ENCODE data around the gene ITGB1. TPM values are rescaled to one million over a fixed set of nuclear protein-coding genes. Genes with fewer than 3 reads are reported as not detected.
"Not testable (repeated sequence)": the region's sequence is repeated elsewhere in the genome, so short reads cannot be mapped to it uniquely, and the experiment has no call there.

Gene ITGB1
- total RNA-seq, 4 donors from 2014 or later = 167 to 261 (median 218) TPM

DNA sequence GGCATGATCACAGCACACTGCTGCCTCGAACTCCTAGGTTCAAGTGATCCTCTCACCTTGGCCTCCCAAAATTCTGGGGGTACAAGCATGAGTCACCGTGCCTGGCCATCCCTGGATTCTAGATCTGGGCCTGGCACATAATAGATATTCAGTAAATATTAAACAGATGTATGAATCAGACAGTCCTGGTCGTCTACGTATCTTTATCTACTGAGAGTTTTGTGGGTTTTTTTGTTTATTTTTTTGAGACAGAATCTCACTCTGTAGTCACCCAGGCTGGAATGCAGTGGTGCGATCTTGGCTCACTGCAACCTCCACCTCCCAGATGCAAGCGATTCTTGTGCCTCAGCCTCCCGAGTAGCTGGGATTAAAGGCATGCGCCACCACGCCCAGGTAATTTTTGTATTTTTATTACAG, 24.3 kb upstream of the ITGB1 start:
- TF ChIP-seq POLR2A (IDR thresholded peaks at IDR 0.05) (no peak), EP300 (IDR thresholded peaks at IDR 0.05) (no peak), POLR2AphosphoS5 (IDR thresholded peaks at IDR 0.05) (no peak)
- TF ChIP-seq, protein P1, sequence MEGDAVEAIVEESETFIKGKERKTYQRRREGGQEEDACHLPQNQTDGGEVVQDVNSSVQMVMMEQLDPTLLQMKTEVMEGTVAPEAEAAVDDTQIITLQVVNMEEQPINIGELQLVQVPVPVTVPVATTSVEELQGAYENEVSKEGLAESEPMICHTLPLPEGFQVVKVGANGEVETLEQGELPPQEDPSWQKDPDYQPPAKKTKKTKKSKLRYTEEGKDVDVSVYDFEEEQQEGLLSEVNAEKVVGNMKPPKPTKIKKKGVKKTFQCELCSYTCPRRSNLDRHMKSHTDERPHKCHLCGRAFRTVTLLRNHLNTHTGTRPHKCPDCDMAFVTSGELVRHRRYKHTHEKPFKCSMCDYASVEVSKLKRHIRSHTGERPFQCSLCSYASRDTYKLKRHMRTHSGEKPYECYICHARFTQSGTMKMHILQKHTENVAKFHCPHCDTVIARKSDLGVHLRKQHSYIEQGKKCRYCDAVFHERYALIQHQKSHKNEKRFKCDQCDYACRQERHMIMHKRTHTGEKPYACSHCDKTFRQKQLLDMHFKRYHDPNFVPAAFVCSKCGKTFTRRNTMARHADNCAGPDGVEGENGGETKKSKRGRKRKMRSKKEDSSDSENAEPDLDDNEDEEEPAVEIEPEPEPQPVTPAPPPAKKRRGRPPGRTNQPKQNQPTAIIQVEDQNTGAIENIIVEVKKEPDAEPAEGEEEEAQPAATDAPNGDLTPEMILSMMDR (IDR thresholded peaks at IDR 0.05) = no peak
- peak overlapping the region; percentile 87 for H3K27ac ChIP-seq
- no peaks in the 10 kb centered on the region for H3K27me3 ChIP-seq
- 65% methylated on average over 9 of the region's 9 CpGs for WGBS
- no peaks in the 10 kb centered on the region for H3K36me3 ChIP-seq
- H3K4me1 ChIP-seq = peaks cover 20% of the 10 kb centered on the region
- DNase-seq (ENCODE audit: low spot score in 2 of 2) = no peak
- no peaks in the 10 kb centered on the region for H3K9me3 ChIP-seq
- no peak overlapping the region for H3K4me3 ChIP-seq

DNA sequence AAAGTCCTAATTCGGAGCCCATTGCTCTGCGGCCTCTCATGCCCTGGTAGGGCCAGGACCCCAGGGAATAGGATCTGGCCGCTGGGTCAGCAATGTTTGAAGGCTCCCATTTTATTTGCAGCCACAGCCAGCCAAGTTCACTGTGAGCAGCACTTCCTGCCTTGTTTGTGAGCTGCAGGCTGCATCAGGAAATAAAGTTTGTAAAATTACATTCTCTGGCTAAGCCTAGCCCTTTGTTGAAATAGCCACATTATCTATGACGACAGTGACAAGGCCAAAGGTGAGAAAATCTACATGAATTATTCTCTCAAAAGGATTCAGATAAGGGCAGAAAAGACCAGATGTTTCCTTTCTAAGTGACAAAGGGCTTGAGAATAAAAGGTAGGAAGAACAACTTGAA, 23.7 kb upstream of the ITGB1 start:
- no peak for DNase-seq (ENCODE audit: low spot score in 2 of 2)
- H3K4me3 ChIP-seq = peak overlapping the region; percentile 43
- H3K27ac ChIP-seq = peak overlapping the region; percentile 87
- no peaks in the 10 kb centered on the region for H3K9me3 ChIP-seq
- H3K36me3 ChIP-seq = no peaks in the 10 kb centered on the region
- TF ChIP-seq EP300 (IDR thresholded peaks at IDR 0.05) (no peak), POLR2AphosphoS5 (IDR thresholded peaks at IDR 0.05) (no peak)
- 48% methylated on average over 4 of the region's 4 CpGs for WGBS
- peaks cover 20% of the 10 kb centered on the region for H3K4me1 ChIP-seq
- no peaks in the 10 kb centered on the region for H3K27me3 ChIP-seq

DNA sequence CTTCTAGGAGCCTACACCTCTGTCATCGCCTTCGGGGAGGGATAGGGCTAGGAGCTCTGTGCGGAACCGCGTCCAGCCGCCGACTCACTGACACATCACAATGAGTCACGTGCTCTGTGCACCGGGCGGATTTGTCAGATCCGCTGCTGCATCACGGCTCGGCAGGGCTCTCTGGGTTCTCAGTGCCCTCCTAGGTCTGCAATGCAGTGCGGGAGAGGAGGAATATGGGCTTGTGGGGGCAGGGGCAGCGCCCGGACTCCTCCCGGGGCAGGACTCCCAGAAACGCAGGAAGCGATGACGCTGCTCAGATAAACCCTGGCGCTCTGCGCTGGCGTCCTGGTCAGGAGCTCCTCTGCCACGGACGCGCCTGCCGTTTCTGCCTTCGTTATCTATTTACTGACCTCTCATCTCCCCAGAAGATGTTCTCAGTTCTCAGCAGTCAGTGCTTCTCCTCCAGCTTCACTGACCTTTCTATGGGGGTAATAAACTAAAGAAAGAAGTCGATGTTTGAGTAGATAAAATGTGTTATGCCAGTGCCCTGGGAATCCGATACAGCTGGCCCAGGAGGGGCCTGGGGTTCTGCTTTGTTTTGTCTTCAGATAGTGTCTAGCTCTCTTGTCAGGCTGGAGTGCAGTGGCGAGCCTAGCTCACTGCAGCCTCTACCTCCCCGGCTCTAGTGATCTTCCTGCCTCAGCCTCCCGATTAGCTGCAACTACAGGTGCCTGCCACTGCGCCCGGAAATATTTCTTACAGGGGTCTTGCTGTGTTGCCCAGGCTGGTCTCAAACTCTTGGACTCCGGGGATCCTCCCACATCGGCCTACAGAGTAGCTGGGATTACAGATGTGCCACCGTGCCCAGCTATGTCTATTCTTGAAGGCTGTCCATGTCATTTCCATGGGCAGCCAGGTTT, 22.8 kb upstream of the ITGB1 start:
- TF ChIP-seq, protein P1 (IDR thresholded peaks at IDR 0.05) = no peak
- TF ChIP-seq EP300 (IDR thresholded peaks at IDR 0.05) (no peak), POLR2A (IDR thresholded peaks at IDR 0.05) (peak in 1 of 2 donors; percentile 70), POLR2AphosphoS5 (IDR thresholded peaks at IDR 0.05) (peak in 2 of 3 donors; percentile 47 to 59)
- peak overlapping the region; percentile 87 for H3K27ac ChIP-seq
- peak; percentile 94 to 97 for DNase-seq (ENCODE audit: low spot score in 2 of 2)
- H3K4me1 ChIP-seq = peaks cover 20% of the 10 kb centered on the region
- H3K36me3 ChIP-seq = no peaks in the 10 kb centered on the region
- 26% methylated on average over 20 of the region's 38 CpGs for WGBS
- no peaks in the 10 kb centered on the region for H3K27me3 ChIP-seq
- H3K9me3 ChIP-seq = no peaks in the 10 kb centered on the region
- peak overlapping the region; percentile 43 for H3K4me3 ChIP-seq

DNA sequence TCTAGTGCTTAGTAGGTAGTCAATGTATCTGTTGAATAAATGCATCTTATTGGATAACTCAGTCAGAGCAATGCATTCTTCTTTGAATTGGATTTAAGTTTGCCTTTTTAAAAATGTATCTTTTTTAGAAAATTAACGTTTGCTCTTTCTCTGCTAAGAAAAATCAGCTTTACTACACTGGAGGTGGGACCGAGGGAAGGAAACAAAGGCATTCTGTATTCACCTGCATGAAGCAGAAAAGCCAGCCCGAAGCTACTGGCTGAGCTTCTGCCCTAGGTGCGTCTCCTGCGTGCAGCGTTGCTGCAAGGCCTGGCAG, 22.2 kb upstream of the ITGB1 start:
- 2% methylated on average over 6 of the region's 6 CpGs for WGBS

DNA sequence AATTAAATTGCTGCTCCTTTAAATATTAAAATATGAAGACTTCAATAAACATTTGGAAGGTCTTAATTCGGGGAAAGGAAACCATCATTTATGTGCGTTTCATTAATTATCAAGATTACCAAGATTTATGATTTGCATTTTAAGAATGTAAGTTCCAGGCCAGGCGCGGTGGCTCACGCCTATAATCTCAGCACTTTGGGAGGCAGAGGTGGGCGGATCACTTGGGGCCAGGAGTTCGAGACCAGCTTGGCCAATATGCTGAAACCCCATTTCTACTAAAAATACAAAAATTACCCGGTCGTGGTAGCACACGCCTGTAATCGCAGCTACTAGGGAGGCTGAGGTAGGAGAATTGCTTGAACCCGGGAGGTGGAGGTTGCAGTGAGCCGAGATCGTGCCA, 21.7 kb upstream of the ITGB1 start:
- not testable (repeated sequence) for H3K36me3 ChIP-seq; H3K27ac ChIP-seq; H3K27me3 ChIP-seq; H3K9me3 ChIP-seq; DNase-seq (ENCODE audit: low spot score in 2 of 2)
- WGBS = 54% methylated on average over 14 of the region's 14 CpGs
- Histone ChIP-seq H3K4me1 (peaks cover 17% of the 10 kb centered on the region), H3K4me3 (peak overlapping the region; percentile 43)

More for the DNA sequence above, 22.2 kb upstream of the ITGB1 start:
- H3K4me1 ChIP-seq = peaks cover 17% of the 10 kb centered on the region
- H3K4me3 ChIP-seq = peak overlapping the region; percentile 43
- H3K27me3 ChIP-seq = no peaks in the 10 kb centered on the region
- DNase-seq (ENCODE audit: low spot score in 2 of 2) = no peak
- H3K9me3 ChIP-seq = no peaks in the 10 kb centered on the region
- H3K27ac ChIP-seq = peak overlapping the region; percentile 87
- H3K36me3 ChIP-seq = no peaks in the 10 kb centered on the region
- TF ChIP-seq POLR2AphosphoS5 (IDR thresholded peaks at IDR 0.05) (no peak), EP300 (IDR thresholded peaks at IDR 0.05) (no peak), POLR2A (IDR thresholded peaks at IDR 0.05) (no peak)
- TF ChIP-seq, protein P1 (IDR thresholded peaks at IDR 0.05) = no peak

DNA sequence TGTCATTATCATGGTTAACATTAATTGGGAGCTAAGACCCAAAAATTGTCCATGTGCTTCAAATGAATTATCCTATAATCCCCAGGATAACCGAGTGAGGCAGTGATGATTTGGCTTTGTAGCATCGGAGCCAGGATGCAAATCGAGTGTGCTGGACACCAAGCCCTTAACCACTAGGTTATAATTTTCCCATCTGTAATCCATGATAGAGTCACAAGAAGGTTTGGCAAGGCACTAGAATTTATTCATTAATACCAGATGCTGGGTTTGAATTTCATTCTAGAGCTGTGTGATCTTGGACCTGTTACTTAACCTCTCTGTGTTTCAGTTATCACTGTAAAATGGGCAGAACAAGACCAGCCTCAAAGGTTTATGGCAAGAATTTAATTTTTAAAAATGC, 21.0 kb upstream of the ITGB1 start:
- H3K4me1 ChIP-seq = peaks cover 17% of the 10 kb centered on the region
- no peak overlapping the region for H3K4me3 ChIP-seq
- TF ChIP-seq POLR2A (IDR thresholded peaks at IDR 0.05) = no peak
- TF ChIP-seq POLR2AphosphoS5 (IDR thresholded peaks at IDR 0.05) = no peak
- TF ChIP-seq, protein P1 (IDR thresholded peaks at IDR 0.05) = no peak
- DNase-seq (ENCODE audit: low spot score in 2 of 2) = no peak
- no peaks in the 10 kb centered on the region for H3K27me3 ChIP-seq
- no peaks in the 10 kb centered on the region for H3K36me3 ChIP-seq
- WGBS = 81% methylated on average over 3 of the region's 3 CpGs
- no peak overlapping the region for H3K27ac ChIP-seq
- no peaks in the 10 kb centered on the region for H3K9me3 ChIP-seq

DNA sequence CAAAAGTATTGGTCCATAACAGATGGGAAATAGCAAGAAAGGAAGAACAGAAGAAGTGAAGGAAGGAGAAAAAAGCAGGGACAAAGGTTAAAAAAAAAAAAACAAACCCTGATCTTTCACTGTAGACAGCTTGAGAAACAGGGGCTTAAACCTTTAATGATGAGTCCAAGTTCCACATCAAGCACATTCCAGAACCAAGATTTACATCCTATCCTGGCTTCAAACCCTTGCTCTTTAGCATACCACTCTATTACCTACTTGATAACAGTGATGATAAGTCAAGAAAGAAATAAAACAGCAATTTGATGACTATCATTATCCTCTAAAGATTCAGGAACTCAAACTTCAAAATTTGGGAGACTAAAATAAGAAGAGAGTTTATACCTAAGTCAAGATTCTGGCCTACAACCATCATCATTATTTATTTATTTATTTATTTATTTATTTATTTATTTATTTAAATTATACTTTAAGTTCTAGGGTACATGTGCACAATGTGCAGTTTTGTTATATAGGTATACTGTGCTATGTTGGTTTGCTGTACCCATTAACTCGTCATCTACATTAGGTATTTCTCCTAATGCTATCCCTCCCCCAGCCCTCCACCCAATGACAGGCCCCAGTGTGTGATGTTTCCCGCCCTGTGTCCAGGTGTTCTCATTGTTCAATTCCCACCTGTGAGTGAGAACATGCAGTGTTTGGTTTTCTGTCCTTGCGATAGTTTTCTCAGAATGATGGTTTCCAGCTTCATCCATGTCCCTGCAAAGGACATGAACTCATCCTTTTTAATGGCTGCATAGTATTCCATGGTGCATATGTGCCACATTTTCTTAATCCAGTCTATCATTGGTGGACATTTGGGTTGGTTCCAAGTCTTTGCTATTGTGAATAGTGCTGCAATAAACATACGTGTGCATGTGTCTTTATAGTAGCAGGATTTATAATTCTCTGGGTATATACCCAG, 20.1 kb upstream of the ITGB1 start:
- not testable (repeated sequence) for DNase-seq (ENCODE audit: low spot score in 2 of 2); H3K27ac ChIP-seq; H3K36me3 ChIP-seq; H3K27me3 ChIP-seq; H3K9me3 ChIP-seq; H3K4me3 ChIP-seq
- WGBS = 86% methylated on average over 4 of the region's 4 CpGs
- peaks cover 17% of the 10 kb centered on the region for H3K4me1 ChIP-seq

Data from suprapubic skin (tissue), 4 donors.